Measurements from ENCODE around the gene RUSC2.
"Not testable (repeated sequence)": the region's sequence is repeated elsewhere in the genome, so short reads cannot be mapped to it uniquely, and the experiment has no call there.

The RUSC2 gene

GRCh38 chr9:35498245-35498644 lies 8.3 kb downstream of the RUSC2 start:
- not testable (repeated sequence) for H3K9ac ChIP-seq (ENCODE audit: low read depth, low read length); H3K36me3 ChIP-seq (ENCODE audit: control insufficient read depth, insufficient read depth, low read length); H3K27me3 ChIP-seq (ENCODE audit: control insufficient read depth, insufficient read depth, low read length); H3K4me3 ChIP-seq (ENCODE audit: low read depth, low read length); H3K9me3 ChIP-seq (ENCODE audit: control insufficient read depth, insufficient read depth, low read length); H3K4me1 ChIP-seq (ENCODE audit: control insufficient read depth, insufficient read depth, low read length)

GRCh38 chr9:35499029-35499700 lies 9.3 kb downstream of the RUSC2 start:
- Histone ChIP-seq H3K9me3 (ENCODE audit: control insufficient read depth, insufficient read depth, low read length) (no peaks in the 10 kb centered on the region), H3K4me3 (ENCODE audit: low read depth, low read length) (no peak overlapping the region), H3K4me1 (ENCODE audit: control insufficient read depth, insufficient read depth, low read length) (no peaks in the 10 kb centered on the region), H3K36me3 (ENCODE audit: control insufficient read depth, insufficient read depth, low read length) (no peaks in the 10 kb centered on the region), H3K27me3 (ENCODE audit: control insufficient read depth, insufficient read depth, low read length) (no peaks in the 10 kb centered on the region), H3K9ac (ENCODE audit: low read depth, low read length) (no peak overlapping the region)

GRCh38 chr9:35499701-35500030 lies 9.8 kb downstream of the RUSC2 start:
- no peaks in the 10 kb centered on the region for H3K36me3 ChIP-seq (ENCODE audit: control insufficient read depth, insufficient read depth, low read length)
- no peaks in the 10 kb centered on the region for H3K4me1 ChIP-seq (ENCODE audit: control insufficient read depth, insufficient read depth, low read length)
- H3K27me3 ChIP-seq (ENCODE audit: control insufficient read depth, insufficient read depth, low read length) = no peaks in the 10 kb centered on the region
- no peak overlapping the region for H3K9ac ChIP-seq (ENCODE audit: low read depth, low read length)
- H3K9me3 ChIP-seq (ENCODE audit: control insufficient read depth, insufficient read depth, low read length) = no peaks in the 10 kb centered on the region
- no peak overlapping the region for H3K4me3 ChIP-seq (ENCODE audit: low read depth, low read length)

- Histone ChIP-seq H3K4me3 (ENCODE audit: low read depth, low read length) (no peak overlapping the region), H3K9ac (ENCODE audit: low read depth, low read length) (no peak overlapping the region), H3K9me3 (ENCODE audit: control insufficient read depth, insufficient read depth, low read length) (no peaks in the 10 kb centered on the region), H3K36me3 (ENCODE audit: control insufficient read depth, insufficient read depth, low read length) (no peaks in the 10 kb centered on the region), H3K4me1 (ENCODE audit: control insufficient read depth, insufficient read depth, low read length) (no peaks in the 10 kb centered on the region), H3K27me3 (ENCODE audit: control insufficient read depth, insufficient read depth, low read length) (no peaks in the 10 kb centered on the region)
These were observed 10.3 kb downstream of the RUSC2 start for GRCh38 chr9:35500130-35500748.

- no peaks in the 10 kb centered on the region for H3K9me3 ChIP-seq (ENCODE audit: control insufficient read depth, insufficient read depth, low read length)
- H3K4me3 ChIP-seq (ENCODE audit: low read depth, low read length) = no peak overlapping the region
- H3K4me1 ChIP-seq (ENCODE audit: control insufficient read depth, insufficient read depth, low read length) = no peaks in the 10 kb centered on the region
- H3K36me3 ChIP-seq (ENCODE audit: control insufficient read depth, insufficient read depth, low read length) = no peaks in the 10 kb centered on the region
- H3K9ac ChIP-seq (ENCODE audit: low read depth, low read length) = no peak overlapping the region
- no peaks in the 10 kb centered on the region for H3K27me3 ChIP-seq (ENCODE audit: control insufficient read depth, insufficient read depth, low read length)
These were observed 12.0 kb downstream of the RUSC2 start for GRCh38 chr9:35501946-35502345.

- Histone ChIP-seq H3K27me3 (ENCODE audit: control insufficient read depth, insufficient read depth, low read length) (no peaks in the 10 kb centered on the region), H3K36me3 (ENCODE audit: control insufficient read depth, insufficient read depth, low read length) (no peaks in the 10 kb centered on the region), H3K4me1 (ENCODE audit: control insufficient read depth, insufficient read depth, low read length) (no peaks in the 10 kb centered on the region)
These were observed 16.4 kb downstream of the RUSC2 start for GRCh38 chr9:35506359-35506758.

GRCh38 chr9:35508069-35508468 lies 18.2 kb downstream of the RUSC2 start:
- Histone ChIP-seq H3K27me3 (ENCODE audit: control insufficient read depth, insufficient read depth, low read length) (no peaks in the 10 kb centered on the region), H3K9me3 (ENCODE audit: control insufficient read depth, insufficient read depth, low read length) (no peaks in the 10 kb centered on the region), H3K4me1 (ENCODE audit: control insufficient read depth, insufficient read depth, low read length) (no peaks in the 10 kb centered on the region), H3K4me3 (ENCODE audit: low read depth, low read length) (no peak overlapping the region), H3K9ac (ENCODE audit: low read depth, low read length) (no peak overlapping the region), H3K36me3 (ENCODE audit: control insufficient read depth, insufficient read depth, low read length) (no peaks in the 10 kb centered on the region)

More at GRCh38 chr9:35506359-35506758, 16.4 kb downstream of the RUSC2 start:
- Histone ChIP-seq H3K9ac (ENCODE audit: low read depth, low read length) (no peak overlapping the region), H3K9me3 (ENCODE audit: control insufficient read depth, insufficient read depth, low read length) (no peaks in the 10 kb centered on the region), H3K4me3 (ENCODE audit: low read depth, low read length) (no peak overlapping the region)

- H3K9ac ChIP-seq (ENCODE audit: low read depth, low read length) = no peak overlapping the region
- no peak overlapping the region for H3K4me3 ChIP-seq (ENCODE audit: low read depth, low read length)
- H3K36me3 ChIP-seq (ENCODE audit: control insufficient read depth, insufficient read depth, low read length) = no peaks in the 10 kb centered on the region
- H3K27me3 ChIP-seq (ENCODE audit: control insufficient read depth, insufficient read depth, low read length) = no peaks in the 10 kb centered on the region
- no peaks in the 10 kb centered on the region for H3K4me1 ChIP-seq (ENCODE audit: control insufficient read depth, insufficient read depth, low read length)
- H3K9me3 ChIP-seq (ENCODE audit: control insufficient read depth, insufficient read depth, low read length) = no peaks in the 10 kb centered on the region
These were observed 20.5 kb downstream of the RUSC2 start for GRCh38 chr9:35510383-35510753.

- Histone ChIP-seq H3K4me1 (ENCODE audit: control insufficient read depth, insufficient read depth, low read length) (no peaks in the 10 kb centered on the region), H3K4me3 (ENCODE audit: low read depth, low read length) (no peak overlapping the region), H3K27me3 (ENCODE audit: control insufficient read depth, insufficient read depth, low read length) (no peaks in the 10 kb centered on the region), H3K9me3 (ENCODE audit: control insufficient read depth, insufficient read depth, low read length) (no peaks in the 10 kb centered on the region), H3K9ac (ENCODE audit: low read depth, low read length) (no peak overlapping the region), H3K36me3 (ENCODE audit: control insufficient read depth, insufficient read depth, low read length) (no peaks in the 10 kb centered on the region)
These were observed 21.0 kb downstream of the RUSC2 start for GRCh38 chr9:35510754-35511428.

GRCh38 chr9:35511453-35511852 lies 21.5 kb downstream of the RUSC2 start:
- Histone ChIP-seq H3K27me3 (ENCODE audit: control insufficient read depth, insufficient read depth, low read length) (no peaks in the 10 kb centered on the region), H3K4me1 (ENCODE audit: control insufficient read depth, insufficient read depth, low read length) (no peaks in the 10 kb centered on the region), H3K9me3 (ENCODE audit: control insufficient read depth, insufficient read depth, low read length) (no peaks in the 10 kb centered on the region), H3K4me3 (ENCODE audit: low read depth, low read length) (no peak overlapping the region), H3K9ac (ENCODE audit: low read depth, low read length) (no peak overlapping the region), H3K36me3 (ENCODE audit: control insufficient read depth, insufficient read depth, low read length) (no peaks in the 10 kb centered on the region)

GRCh38 chr9:35515766-35516165 lies 25.9 kb downstream of the RUSC2 start:
- H3K9me3 ChIP-seq (ENCODE audit: control insufficient read depth, insufficient read depth, low read length) = no peaks in the 10 kb centered on the region
- H3K4me3 ChIP-seq (ENCODE audit: low read depth, low read length) = no peak overlapping the region
- peaks cover 18% of the 10 kb centered on the region for H3K4me1 ChIP-seq (ENCODE audit: control insufficient read depth, insufficient read depth, low read length)

GRCh38 chr9:35516479-35516878 lies 26.6 kb downstream of the RUSC2 start:
- no peak overlapping the region for H3K4me3 ChIP-seq (ENCODE audit: low read depth, low read length)
- H3K4me1 ChIP-seq (ENCODE audit: control insufficient read depth, insufficient read depth, low read length) = peaks cover 18% of the 10 kb centered on the region
- H3K9ac ChIP-seq (ENCODE audit: low read depth, low read length) = no peak overlapping the region
- H3K27me3 ChIP-seq (ENCODE audit: control insufficient read depth, insufficient read depth, low read length) = no peaks in the 10 kb centered on the region
- no peaks in the 10 kb centered on the region for H3K9me3 ChIP-seq (ENCODE audit: control insufficient read depth, insufficient read depth, low read length)
- peaks cover 3% of the 10 kb centered on the region for H3K36me3 ChIP-seq (ENCODE audit: control insufficient read depth, insufficient read depth, low read length)

More at GRCh38 chr9:35515766-35516165, 25.9 kb downstream of the RUSC2 start:
- no peak overlapping the region for H3K9ac ChIP-seq (ENCODE audit: low read depth, low read length)
- H3K27me3 ChIP-seq (ENCODE audit: control insufficient read depth, insufficient read depth, low read length) = no peaks in the 10 kb centered on the region
- H3K36me3 ChIP-seq (ENCODE audit: control insufficient read depth, insufficient read depth, low read length) = peaks cover 3% of the 10 kb centered on the region

All from iPS-15b (cell line).